C4-2B (cell line): ENCODE results near the gene RIC8B.

Source experiments
- ZFX ChIP-seq: fragments of 450-650 bp; IDR thresholded peaks from 2 replicates; pipeline ENCODE4 v1.6.1; 2017
- TF ChIP-seq, protein P1 (sequence below): fragments of 450-650 bp; conservative IDR thresholded peaks from 2 replicates; pipeline ENCODE4 v1.5.1; 2017; ENCODE audit warnings: mild to moderate bottlenecking

DNA sequence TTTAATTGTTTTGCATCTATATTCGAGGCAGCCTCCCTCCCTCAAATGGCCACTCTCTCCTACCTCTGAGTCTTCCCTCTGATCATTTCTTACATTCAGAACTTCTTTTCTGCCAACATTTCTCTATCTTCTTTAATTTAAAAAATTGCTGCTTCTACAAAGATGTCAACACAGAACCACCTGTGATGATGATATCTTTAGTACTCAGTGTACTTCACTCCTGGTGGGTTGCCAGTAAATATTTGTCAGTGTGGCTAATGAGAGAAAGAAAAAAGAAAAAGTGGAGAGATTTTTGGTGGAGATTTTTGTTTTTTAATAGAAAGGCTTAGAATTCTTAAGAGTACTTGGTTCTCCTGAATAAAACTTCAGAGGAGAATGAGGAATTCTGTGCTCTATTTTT, 8.1 kb downstream of the RIC8B start:
- TF ChIP-seq, protein P1, sequence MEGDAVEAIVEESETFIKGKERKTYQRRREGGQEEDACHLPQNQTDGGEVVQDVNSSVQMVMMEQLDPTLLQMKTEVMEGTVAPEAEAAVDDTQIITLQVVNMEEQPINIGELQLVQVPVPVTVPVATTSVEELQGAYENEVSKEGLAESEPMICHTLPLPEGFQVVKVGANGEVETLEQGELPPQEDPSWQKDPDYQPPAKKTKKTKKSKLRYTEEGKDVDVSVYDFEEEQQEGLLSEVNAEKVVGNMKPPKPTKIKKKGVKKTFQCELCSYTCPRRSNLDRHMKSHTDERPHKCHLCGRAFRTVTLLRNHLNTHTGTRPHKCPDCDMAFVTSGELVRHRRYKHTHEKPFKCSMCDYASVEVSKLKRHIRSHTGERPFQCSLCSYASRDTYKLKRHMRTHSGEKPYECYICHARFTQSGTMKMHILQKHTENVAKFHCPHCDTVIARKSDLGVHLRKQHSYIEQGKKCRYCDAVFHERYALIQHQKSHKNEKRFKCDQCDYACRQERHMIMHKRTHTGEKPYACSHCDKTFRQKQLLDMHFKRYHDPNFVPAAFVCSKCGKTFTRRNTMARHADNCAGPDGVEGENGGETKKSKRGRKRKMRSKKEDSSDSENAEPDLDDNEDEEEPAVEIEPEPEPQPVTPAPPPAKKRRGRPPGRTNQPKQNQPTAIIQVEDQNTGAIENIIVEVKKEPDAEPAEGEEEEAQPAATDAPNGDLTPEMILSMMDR = no peak
- no peak for TF ChIP-seq ZFX
